GM12801 (cell line): ENCODE data around the gene CKMT2.

Experiments used
- TF ChIP-seq, protein P1 (sequence below): IDR thresholded peaks from one replicate; pipeline ENCODE4 v1.5.1; 2011; ENCODE audit warnings: control low read depth; ENCODE audit not compliant: insufficient read length; ENCODE audit errors: extremely low read depth

Gene CKMT2

DNA sequence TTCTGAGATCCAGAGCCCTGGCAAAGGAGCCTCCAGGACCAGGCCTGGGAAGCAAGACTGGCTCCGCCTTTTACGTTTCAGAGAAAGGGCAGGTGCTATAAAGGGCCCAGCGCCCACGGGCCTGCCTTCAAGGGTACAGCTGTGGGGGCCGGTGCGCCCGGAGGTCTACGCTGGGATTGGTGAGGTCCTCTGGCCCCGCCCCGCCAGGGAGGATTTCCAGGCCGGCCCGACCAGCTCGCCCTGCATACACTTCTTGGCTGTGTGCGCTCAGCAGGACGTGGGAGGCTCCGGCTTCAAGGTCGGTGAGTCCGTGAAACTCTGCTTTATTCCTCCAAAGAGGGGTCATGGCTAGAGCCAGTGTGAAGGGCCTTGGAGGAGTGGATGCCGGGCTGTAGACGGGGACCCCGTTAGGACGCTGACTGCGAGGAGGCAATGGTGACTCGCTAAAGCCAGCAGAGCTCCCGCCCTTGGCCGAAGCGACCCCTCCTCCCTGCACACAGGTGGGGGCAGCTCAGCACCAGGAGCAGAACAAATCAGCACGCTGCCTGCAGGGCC lies at the start of gene CKMT2:
CKMT2 (plus strand) TSS at position 243 of the 555 bp plus-strand sequence. CDS start 17,811 bp downstream, outside the sequence.
- TF ChIP-seq, protein P1, sequence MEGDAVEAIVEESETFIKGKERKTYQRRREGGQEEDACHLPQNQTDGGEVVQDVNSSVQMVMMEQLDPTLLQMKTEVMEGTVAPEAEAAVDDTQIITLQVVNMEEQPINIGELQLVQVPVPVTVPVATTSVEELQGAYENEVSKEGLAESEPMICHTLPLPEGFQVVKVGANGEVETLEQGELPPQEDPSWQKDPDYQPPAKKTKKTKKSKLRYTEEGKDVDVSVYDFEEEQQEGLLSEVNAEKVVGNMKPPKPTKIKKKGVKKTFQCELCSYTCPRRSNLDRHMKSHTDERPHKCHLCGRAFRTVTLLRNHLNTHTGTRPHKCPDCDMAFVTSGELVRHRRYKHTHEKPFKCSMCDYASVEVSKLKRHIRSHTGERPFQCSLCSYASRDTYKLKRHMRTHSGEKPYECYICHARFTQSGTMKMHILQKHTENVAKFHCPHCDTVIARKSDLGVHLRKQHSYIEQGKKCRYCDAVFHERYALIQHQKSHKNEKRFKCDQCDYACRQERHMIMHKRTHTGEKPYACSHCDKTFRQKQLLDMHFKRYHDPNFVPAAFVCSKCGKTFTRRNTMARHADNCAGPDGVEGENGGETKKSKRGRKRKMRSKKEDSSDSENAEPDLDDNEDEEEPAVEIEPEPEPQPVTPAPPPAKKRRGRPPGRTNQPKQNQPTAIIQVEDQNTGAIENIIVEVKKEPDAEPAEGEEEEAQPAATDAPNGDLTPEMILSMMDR = no peak

DNA sequence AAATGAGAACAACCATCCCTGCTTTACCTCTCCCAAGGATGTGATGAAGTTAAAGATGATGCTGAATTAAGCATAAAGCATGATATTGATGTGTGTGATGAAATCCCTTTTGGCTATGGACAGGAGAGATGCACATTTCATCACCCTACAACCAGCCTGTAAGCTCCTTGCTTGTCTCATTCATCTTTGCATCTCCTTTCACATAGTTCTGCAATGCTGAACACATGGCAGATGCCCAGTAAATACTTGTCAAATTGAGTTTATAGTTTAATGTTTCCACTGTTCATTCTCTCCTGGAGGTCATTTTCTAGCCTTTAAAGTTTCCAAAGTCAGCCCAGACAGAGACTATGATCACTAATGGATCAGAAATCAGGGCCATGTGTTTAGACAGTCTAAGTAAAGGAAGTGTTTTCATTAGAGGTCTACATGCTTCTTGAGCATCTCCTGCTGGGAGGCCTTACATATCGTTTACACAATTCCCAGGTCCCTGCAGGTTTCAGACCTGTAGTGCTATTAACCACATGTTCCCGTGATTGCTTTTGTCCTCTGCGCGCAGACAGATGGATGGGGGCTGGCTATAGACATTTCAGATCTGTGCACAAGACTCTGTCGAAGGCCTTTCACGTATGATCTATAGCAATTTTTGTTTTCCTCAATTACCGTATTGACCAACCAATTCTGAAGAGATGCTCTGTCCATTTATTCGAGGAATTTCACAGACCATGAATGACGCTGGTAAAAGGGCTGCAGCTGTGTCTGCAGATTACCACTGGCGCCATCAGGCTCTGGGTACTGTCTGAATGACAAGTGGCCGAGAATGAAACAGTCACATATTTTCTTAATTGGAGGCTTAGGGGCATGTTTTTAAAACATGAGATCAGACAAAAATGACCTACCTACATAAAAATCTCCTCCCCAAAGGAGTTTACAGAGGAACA lies 49.0 kb upstream of the CKMT2 start:
- TF ChIP-seq, protein P1 = no peak

DNA sequence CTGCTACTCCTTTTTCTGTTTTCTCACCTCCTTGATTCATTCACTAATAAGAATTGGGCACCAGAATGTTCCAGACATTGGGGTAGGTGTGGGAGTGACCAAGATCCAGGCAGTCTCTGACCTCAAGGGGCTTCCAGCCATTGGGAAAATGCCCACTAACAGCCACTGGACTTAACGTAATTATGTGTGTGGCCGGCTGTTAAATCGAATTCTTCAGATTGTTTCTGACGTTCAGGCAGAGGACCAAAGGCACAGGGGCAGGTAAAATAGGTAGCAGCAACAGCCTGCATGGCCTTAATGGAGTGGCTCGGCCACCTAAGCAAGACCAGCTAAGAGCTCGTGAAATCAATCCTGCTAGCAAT lies 48.4 kb upstream of the CKMT2 start:
- TF ChIP-seq, protein P1 = no peak

DNA sequence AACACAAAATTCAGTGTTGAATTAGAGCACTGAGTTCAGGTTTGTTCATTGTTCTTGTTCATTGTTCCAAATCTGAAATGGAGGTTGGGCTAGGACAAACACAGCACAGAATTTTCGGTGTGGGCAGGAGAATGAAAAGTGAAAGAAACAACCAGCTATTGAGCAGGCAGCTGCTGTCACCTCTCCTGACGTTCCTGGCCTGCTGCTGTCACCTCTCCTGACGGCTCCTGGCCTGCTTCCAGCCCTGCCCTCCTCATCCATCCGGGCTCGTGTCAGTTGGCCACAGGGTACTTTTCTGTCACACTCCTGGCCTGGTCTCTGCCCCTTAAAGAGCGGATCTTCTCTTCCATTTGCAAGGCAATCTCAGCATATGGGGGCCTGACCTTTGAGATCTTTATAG lies 45.2 kb upstream of the CKMT2 start:
- TF ChIP-seq, protein P1 = no peak

DNA sequence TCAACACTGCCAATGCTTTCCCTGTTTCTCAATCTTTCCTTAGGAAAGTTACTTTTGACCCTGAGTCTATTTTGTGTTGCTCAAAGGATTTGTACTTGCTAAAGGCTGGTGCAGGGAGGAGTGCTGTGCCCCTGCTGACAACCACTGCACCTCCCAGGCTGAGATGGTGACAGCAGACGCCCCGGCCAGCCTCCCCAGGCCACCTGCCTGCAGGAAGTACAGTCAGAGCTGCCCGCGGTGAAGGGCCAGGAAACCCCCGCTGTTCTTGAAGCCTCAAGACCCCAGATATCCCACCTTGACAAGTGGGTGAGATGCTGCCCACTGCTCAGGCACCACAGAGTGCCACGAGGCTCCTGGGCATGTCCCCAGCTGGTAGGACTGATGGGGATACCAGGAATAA lies 44.2 kb upstream of the CKMT2 start:
- TF ChIP-seq, protein P1 = no peak

DNA sequence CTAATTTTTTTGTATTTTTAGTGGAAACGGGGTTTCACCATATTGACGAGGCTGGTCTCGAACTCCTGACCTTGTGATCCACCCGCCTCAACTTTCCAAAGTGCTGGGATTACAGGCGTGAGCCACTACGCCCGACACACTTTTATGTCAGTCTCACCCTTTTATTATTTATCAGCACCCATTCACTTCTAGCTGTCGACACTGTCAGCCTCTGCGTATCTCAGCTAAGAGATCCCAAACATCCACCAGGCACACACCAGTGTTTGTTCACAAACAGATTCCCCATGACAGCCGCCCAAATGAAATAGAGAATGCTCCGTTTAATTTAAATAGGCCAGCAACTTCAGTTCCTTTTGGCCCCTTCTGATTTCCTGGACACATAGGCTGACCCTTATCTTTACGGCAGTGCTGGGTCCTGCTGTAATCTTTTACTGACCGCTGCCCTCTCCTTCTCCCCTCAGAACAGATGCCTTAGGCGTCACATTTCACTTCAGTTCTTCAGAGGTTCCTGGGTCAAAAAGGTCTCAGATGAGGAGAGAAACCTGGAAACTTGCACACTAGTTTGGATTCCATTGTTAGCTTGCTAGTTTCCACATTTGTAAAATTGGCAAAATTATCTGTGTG lies 43.1 kb upstream of the CKMT2 start:
- TF ChIP-seq, protein P1 = no peak

DNA sequence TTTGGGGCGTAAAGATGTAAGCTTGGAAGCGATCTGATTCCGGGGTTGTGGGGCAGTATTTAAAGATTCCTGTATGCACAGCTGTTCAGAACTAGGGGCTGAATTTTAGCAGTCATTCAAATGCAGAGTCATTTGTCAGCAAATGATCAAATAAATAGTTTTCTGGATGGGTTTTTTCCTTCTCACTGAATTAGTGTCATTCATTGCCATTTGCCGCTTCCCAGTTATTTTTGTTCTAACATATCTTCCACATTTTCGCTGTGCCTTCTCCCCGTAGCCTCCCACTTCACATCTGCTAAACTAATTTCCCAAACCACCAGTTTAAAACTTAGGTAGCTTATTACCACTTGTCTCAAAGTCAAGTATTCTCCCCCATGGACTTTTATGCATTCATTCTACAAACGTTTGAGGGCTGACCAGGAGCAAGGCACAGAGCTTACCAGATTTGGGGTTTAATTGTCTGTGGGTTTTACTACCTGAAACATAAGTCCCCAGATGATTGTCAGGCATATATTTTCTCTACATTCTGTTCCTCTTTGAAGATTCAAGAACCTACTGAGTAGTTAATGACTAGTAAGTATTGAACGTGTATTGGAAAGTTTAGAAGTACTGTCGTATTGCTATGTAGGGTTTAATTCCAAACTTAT lies 41.3 kb upstream of the CKMT2 start:
- TF ChIP-seq, protein P1 = no peak
